Natural killer cell treated with Interleukin-12 subunit alpha and Interleukin-12 subunit beta and Interleukin-15 and Interleukin-18, amount 100 ng/mL, for 72 hours (primary cell): ENCODE results near the gene POLD4. TPM values are rescaled to one million over a fixed set of nuclear protein-coding genes. Genes with fewer than 3 reads are reported as not detected.
A peak's percentile ranks its signal among the peaks of the same experiment; 100 is the strongest.

Experiments used
- ATAC-seq, 2 donors: fragments of 150-1000 bp; cut with Tn5 transposase in 1 of 2; sonication (Bioruptor Pico), chemical (Tn5 transposase) in 1 of 2; 2 replicates each; pipeline ENCODE4 v1.10.0; 2021
- DNase-seq: peaks from one replicate; pipeline ENCODE4 v3.0.0; 2022; ENCODE audit warnings: low spot score
- H3K27ac Mint-ChIP-seq, 2 donors: 1 replicate in 1 of 2; 2 replicates in 1 of 2; pipeline ENCODE4 v1.8.0; 2022; ENCODE audit warnings: mixed read lengths in 2 of 2, mild to moderate bottlenecking in 1 of 2, moderate library complexity in 1 of 2
- H3K27me3 Mint-ChIP-seq, 2 donors: 1 replicate in 1 of 2; 2 replicates in 1 of 2; pipeline ENCODE4 v1.8.0; 2022; ENCODE audit warnings: mixed read lengths in 2 of 2
- H3K36me3 Mint-ChIP-seq: one replicate; pipeline ENCODE4 v1.8.0; 2022; ENCODE audit warnings: mixed read lengths
- H3K4me1 Mint-ChIP-seq, 2 donors: 1 replicate in 1 of 2; 2 replicates in 1 of 2; pipeline ENCODE4 v1.8.0; 2022; ENCODE audit warnings: low read depth in 2 of 2, mixed read lengths in 2 of 2, mild to moderate bottlenecking in 1 of 2
- H3K4me3 Mint-ChIP-seq: one replicate; pipeline ENCODE4 v1.8.0; 2022; ENCODE audit warnings: mixed read lengths
- H3K9me3 Mint-ChIP-seq: 2 replicates; pipeline ENCODE4 v1.8.0; 2022; ENCODE audit warnings: mixed read lengths
- total RNA-seq, 2 donors: library from RNA; stranded (reverse); gene quantifications; one replicate each; pipeline ENCODE4 v1.2.3, GENCODE V29; 2022

POLD4 gene
- total RNA-seq, 2 donors from 2014 or later, result 25.7 to 46.4 TPM

- no peak overlapping the region for H3K27ac Mint-ChIP-seq
- DNase-seq (no peak), ATAC-seq (no peak)
- no peaks in the 10 kb centered on the region for H3K36me3 Mint-ChIP-seq
- peaks cover 15 to 21% of the 10 kb centered on the region in 2 donors for H3K4me1 Mint-ChIP-seq
- H3K9me3 Mint-ChIP-seq, result no peaks in the 10 kb centered on the region
- H3K4me3 Mint-ChIP-seq, result no peak overlapping the region
- H3K27me3 Mint-ChIP-seq, result peaks cover 13 to 23% of the 10 kb centered on the region in 2 donors
These were observed 4.7 kb upstream of the POLD4 start for GRCh38 chr11:67357831-67358670.

DNA sequence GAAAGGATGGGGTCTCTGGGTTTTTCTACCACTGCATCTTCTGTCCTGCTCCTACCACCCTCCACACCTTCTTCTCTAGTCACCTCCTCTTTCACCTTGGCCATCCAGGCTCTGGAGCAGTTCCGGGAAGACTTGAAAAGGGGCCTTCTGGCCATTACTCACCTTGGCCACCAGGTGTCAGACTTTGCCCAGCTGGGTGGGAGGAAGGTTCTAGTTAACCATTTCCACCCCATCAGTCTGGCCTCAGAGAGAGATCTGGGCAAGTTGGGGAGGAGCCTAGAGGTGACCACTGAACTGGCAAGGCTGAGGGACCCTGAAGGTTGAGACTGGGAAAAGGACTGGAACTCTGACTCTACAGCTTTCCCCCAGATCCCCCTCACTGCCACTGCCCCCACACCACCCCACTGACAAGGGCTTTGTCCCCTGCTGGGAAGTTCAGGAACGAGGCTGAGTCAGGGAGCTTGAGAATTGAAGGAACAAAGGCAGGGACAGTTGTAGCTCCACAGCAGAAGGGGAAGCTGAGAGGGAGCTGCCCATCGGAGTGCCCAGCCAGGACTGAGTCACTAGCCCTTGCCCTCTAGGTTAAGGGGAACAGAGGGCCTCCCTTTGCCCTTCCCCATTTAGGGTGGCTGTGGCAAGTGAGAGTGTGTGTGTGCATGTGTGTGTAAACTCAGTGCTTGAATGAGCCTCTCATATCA is 3.7 kb upstream of the POLD4 start:
- no peaks in the 10 kb centered on the region for H3K9me3 Mint-ChIP-seq
- peaks cover 13 to 18% of the 10 kb centered on the region in 2 donors for H3K27me3 Mint-ChIP-seq
- peak overlapping the region; percentile 73 to 86 for H3K27ac Mint-ChIP-seq
- DNase-seq, result peak; percentile 79
- peak overlapping the region; percentile 4 for H3K4me3 Mint-ChIP-seq
- no peak for ATAC-seq
- peaks cover 15 to 25% of the 10 kb centered on the region in 2 donors for H3K4me1 Mint-ChIP-seq
- no peaks in the 10 kb centered on the region for H3K36me3 Mint-ChIP-seq

DNA sequence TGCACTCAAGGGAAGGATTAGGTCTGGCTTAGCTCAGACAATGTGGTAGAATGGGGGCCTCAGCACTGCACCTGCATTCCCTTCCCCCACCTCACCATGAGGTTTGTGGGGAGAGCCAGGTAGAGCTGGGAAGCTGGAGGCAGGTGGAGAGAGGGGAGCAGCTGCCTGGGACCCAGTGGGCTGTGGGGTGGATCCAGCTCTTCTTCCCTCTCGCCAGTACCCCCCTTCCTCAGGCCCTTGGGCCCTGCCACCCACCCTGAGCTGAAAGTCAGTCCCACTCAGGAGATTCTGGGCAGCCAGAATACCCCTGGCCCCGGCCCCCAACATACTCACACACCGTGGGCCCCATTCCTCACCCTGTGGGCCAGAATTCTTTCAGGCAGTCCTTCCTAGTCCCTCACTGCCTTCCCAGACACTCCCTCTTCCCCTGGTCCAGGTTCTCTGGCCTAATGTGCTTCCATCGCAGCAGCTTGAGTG is 3.1 kb upstream of the POLD4 start:
- no peaks in the 10 kb centered on the region for H3K36me3 Mint-ChIP-seq
- peaks cover 12 to 13% of the 10 kb centered on the region in 2 donors for H3K27me3 Mint-ChIP-seq
- DNase-seq (no peak), ATAC-seq (no peak)
- no peaks in the 10 kb centered on the region for H3K9me3 Mint-ChIP-seq
- peak overlapping the region; percentile 73 to 86 for H3K27ac Mint-ChIP-seq
- peaks cover 17 to 29% of the 10 kb centered on the region in 2 donors for H3K4me1 Mint-ChIP-seq
- H3K4me3 Mint-ChIP-seq, result peak overlapping the region; percentile 4

DNA sequence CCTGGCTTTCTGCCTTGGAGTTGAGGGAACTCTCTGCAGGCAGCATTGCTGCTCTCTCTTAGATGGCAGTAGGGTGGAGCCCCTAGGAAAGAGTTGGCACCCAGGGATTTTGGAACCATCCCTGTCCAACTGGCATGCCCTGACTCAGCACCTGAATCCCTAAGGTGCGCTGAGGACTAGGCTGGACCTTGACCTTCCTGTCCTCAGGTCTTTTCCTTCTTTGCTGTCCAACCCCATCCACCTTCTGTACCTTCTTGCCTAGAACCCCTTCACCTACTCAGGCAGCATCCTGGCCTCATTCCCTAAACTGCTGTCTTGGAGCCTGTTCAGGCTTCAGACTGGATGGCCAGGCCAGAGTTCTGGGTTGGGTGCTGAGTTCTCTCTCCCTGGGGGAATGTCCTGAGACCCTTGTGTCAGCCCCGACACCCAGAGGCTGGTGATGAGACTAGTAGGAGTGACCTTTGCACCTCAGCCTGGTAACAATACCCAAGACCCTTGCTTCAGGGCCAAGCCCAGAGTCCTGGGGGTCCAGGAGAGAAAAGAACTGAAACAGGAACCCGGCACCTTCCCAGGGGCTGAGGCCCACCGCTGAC is 2.5 kb upstream of the POLD4 start:
- ATAC-seq, result no peak
- Mint-ChIP-seq H3K27ac (peak overlapping the region in 1 of 2 donors; percentile 51), H3K9me3 (no peaks in the 10 kb centered on the region), H3K4me3 (no peak overlapping the region), H3K27me3 (peaks cover 7 to 10% of the 10 kb centered on the region in 2 donors), H3K4me1 (peaks cover 20 to 33% of the 10 kb centered on the region in 2 donors), H3K36me3 (no peaks in the 10 kb centered on the region)
- no peak for DNase-seq

DNA sequence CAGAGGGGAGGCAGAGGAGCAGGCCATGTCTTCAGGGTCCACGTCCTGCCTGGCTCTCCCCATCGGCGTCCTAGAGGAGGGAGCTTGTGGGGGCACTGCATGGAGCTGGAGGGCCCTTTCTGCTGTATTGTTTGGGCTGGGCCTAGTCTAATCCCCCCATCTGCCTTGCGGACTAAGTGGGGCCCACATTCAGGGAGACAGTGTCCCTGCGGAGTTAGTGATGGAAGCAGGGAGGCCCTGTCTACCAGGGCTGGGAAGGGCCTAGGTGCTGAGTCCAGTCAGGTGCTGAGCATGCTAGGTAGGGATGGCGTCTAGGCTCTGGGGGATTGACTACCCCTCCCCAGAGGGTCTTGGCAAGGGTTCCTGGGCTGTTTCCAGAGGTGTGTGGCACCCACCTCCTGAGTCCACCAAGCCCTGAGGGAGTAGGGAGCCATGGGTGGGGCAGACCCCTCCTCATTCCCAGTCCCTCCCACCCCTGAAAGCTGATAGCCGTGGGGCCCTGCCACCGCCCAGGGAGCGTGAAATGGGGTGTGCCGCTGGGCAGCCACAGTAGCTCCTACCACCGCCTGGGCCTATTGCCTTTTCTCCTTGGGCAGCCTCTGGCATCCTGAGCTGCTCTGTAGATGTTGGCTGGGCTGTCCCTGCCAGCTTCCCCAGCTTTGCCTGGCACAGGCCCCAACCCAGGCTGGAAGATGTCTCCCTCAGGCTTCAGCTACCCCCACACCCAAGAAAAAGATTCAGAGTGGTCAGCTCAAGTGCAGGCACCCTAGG is 1.9 kb upstream of the POLD4 start:
- Mint-ChIP-seq H3K27ac (peak overlapping the region; percentile 95 to 96), H3K4me1 (peaks cover 20 to 33% of the 10 kb centered on the region in 2 donors), H3K36me3 (no peaks in the 10 kb centered on the region), H3K4me3 (no peak overlapping the region), H3K27me3 (peaks cover 7 to 10% of the 10 kb centered on the region in 2 donors), H3K9me3 (no peaks in the 10 kb centered on the region)
- DNase-seq, result no peak
- no peak for ATAC-seq

DNA sequence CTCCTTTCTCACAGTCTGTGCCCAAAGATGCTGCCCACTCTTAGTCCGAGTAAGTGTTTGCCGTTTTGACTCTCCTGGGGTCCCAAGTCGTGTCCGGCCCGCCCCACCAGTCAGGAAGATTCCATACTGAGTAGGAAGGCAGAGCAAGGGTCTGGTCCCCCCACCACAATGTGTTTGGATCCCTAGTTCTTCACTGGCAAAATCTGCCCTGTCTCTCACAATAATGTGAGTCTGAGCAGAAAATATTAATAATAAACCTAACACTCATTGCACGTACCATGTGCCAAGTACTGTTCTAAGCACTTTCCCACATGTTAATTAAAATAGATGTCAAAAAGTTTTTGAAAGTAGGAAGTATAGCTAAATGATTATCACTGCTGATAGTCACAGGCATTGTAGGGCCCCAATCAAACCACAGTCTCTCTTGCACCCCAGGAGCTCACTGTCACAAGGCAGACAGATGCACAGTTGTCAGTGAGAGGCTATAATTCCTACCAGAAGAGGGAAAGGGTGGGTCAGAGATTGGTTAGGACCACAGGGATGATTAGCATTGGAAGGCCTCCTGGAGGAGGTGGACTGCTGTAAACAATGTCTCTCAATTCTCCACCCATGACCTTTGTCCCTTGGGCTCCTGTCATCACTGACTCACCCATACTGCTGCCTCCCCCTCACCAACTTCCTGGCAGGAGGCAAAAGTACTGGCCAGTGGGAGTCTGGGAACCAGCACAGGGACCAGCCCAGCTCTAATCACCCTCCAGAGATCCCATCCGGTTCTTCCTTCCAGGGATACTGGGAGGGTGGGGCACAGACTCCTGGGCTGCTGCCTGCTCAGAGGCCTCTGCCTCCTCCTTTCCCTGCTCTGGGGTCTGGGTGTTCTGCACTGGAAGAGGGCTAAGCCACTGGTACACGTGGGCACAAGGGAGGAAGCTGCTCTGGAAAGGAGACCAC is 1.0 kb upstream of the POLD4 start:
- Mint-ChIP-seq H3K4me3 (peak overlapping the region; percentile 91), H3K36me3 (no peaks in the 10 kb centered on the region), H3K9me3 (no peaks in the 10 kb centered on the region), H3K27ac (peak overlapping the region; percentile 95 to 96), H3K27me3 (peaks cover 7 to 10% of the 10 kb centered on the region in 2 donors), H3K4me1 (peaks cover 21 to 39% of the 10 kb centered on the region in 2 donors)
- no peak for ATAC-seq
- no peak for DNase-seq

DNA sequence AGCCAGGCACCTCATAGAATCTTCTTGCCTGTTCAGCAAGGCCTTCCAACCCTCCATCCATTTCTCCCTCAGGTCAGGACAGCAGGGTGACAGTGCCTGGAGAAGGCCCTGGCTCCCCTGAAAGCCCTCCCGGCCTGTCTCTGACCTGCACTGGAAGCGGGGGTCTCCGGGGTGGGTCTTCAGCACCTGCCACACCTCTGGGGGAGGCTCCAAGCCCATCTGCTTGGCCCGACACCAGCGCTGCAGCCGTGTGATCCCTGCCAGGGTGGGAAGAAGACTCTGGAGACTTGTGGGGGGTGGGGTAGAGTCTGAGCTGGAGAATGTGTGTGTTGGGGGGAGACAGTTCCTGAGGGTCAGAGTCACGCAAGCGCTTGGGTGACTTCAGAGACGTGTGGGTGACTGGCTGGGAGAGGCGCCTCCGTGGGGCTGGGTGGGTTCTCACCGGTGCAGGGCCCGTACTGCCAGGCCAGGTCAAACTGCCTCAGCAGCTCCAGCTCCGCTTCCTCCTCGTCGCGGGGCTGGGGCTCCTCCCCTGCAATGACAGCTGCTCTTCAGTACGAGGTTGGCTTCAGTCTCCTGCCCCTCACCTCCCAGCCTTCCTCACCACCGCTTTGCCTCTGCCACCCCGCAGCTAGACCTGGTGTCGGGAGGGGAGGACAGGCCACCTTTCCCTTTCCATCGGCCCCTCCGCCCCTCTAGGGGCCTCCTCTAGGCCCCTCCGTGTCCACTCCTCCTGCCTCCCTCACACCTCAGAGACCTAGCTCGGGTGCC is 615 bp downstream of the POLD4 start:
- Mint-ChIP-seq H3K27ac (peak overlapping the region; percentile 95 to 96), H3K27me3 (peaks cover 0 to 3% of the 10 kb centered on the region in 2 donors), H3K4me1 (peaks cover 29 to 39% of the 10 kb centered on the region in 2 donors), H3K9me3 (no peaks in the 10 kb centered on the region), H3K4me3 (peak overlapping the region; percentile 91), H3K36me3 (no peaks in the 10 kb centered on the region)
- no peak for DNase-seq
- peak; percentile 54 to 65 for ATAC-seq

DNA sequence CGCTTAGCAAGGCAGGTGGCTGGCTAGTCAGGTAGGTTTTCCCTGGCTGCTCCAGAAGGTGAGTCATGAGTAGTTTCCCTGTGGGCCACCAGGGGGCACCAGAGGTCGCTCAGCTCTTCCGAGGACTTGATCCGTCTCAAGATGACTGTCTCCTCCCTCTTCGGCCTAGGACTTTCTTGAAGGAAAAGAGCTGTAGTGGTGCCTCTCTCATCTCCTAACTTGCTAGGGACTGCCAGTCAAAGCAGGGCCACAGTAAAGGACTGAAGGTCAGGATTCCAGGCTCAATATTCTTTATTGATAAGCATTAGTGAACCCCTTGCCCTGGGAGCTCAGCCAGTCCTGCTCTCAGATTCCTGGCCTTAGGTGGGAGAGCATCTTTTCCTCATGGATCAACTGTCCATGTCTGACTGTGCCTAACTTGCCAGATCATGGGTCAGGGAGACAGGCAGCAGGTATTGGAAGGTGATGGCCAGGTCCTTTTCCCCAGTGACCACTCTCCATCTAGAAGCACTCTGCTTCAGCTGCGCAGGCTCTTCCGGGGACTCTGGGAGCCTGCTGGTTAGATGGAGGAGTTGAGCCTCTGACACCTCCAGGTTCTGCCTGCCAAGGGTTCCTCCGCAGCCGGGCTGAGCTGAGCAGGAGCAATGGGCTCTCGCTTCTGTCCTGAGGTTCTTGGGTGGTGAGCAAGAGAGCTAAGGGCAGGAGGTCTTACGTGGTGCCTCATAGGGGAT is 1.9 kb downstream of the POLD4 start:
- no peaks in the 10 kb centered on the region for H3K36me3 Mint-ChIP-seq
- H3K9me3 Mint-ChIP-seq, result no peaks in the 10 kb centered on the region
- no peaks in the 10 kb centered on the region for H3K27me3 Mint-ChIP-seq
- peak overlapping the region; percentile 91 for H3K4me3 Mint-ChIP-seq
- H3K27ac Mint-ChIP-seq, result peak overlapping the region; percentile 85 to 95
- DNase-seq (peak; percentile 72), ATAC-seq (no peak)
- H3K4me1 Mint-ChIP-seq, result peaks cover 26 to 35% of the 10 kb centered on the region in 2 donors

GRCh38 chr11:67349928-67350465 is 3.3 kb downstream of the POLD4 start:
- Mint-ChIP-seq H3K27me3 (no peaks in the 10 kb centered on the region), H3K36me3 (no peaks in the 10 kb centered on the region), H3K27ac (peak overlapping the region in 1 of 2 donors; percentile 50), H3K4me3 (no peak overlapping the region), H3K9me3 (no peaks in the 10 kb centered on the region), H3K4me1 (peaks cover 28 to 37% of the 10 kb centered on the region in 2 donors)
- no peak for ATAC-seq
- DNase-seq, result no peak

DNA sequence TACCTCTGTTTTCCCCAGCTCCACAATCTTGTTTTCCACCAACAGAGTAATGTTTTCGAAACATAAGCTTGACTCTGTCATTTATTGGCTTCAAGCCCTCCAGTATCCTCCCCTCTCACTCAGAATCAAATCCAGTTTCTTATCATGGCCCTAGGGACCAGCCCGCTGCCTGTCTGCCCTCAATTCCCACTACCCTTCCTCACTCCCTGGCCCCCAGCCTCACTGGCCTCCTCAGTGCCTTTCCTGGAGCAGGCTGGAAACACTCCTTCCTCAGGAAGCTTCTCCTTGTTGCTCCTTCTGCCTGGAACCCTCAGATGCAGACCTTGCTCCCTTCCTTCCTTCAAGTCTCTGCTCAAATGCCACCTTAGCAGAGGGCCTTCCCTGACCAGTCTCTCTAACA is 3.9 kb downstream of the POLD4 start:
- DNase-seq (no peak), ATAC-seq (no peak)
- Mint-ChIP-seq H3K9me3 (no peaks in the 10 kb centered on the region), H3K4me1 (peaks cover 27 to 33% of the 10 kb centered on the region in 2 donors), H3K27me3 (no peaks in the 10 kb centered on the region), H3K4me3 (no peak overlapping the region), H3K36me3 (no peaks in the 10 kb centered on the region), H3K27ac (peak overlapping the region in 1 of 2 donors; percentile 50)

DNA sequence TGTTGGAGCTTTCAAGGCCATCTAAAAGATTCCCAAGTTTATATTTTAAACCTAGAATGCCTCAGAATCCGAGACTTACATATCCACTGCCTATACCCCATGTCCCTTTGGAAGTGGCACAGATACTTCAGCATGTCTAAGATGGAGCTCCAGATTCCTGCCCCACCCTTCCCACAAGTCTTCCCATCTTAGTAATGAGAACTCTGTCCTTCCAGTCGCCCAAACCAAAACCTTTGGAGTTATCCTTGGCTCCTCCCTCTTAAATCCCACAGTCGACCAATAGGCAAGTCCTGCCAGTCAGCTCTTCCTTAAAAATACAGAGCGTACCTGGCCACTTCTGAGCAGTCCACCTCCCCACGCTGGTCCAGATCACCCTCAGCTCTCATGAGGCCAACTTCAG is 4.3 kb downstream of the POLD4 start:
- no peak overlapping the region for H3K27ac Mint-ChIP-seq
- no peaks in the 10 kb centered on the region for H3K36me3 Mint-ChIP-seq
- no peak overlapping the region for H3K4me3 Mint-ChIP-seq
- no peak for ATAC-seq
- no peak for DNase-seq
- H3K4me1 Mint-ChIP-seq, result peaks cover 23 to 29% of the 10 kb centered on the region in 2 donors
- H3K9me3 Mint-ChIP-seq, result no peaks in the 10 kb centered on the region
- no peaks in the 10 kb centered on the region for H3K27me3 Mint-ChIP-seq
